HCT116 (cell line): ENCODE results near the gene CYP27A1. TPM values are rescaled to one million over a fixed set of nuclear protein-coding genes. Genes with fewer than 3 reads are reported as not detected.

ENCODE experiments used
- ATAC-seq: fragments of 200-7000 bp; cut with Tn5 transposase; 2 replicates; pipeline ENCODE4 v1.9.1; 2020; ENCODE audit warnings: mild to moderate bottlenecking, moderate library complexity
- BruUV-seq: library from RNA; stranded (reverse); fragments of 400-500 nt; replicated peaks from 2 replicates; lab custom pipeline; 2021; lab: Mats Ljungman, UMichigan
- CTCF ChIA-PET: fragments of 300-600 bp; sonication (Branson Sonifier 250); formaldehyde crosslinking; loops from one replicate; lab custom pipeline; 2021; ENCODE audit warnings: antibody characterized with exemption; lab: Charles Lee
- POLR2A ChIA-PET: fragments of 300-600, 350-600 bp; sonication (Branson Sonifier 250); formaldehyde crosslinking; loops from one replicate; lab custom pipeline; 2021; ENCODE audit warnings: antibody characterized with exemption; lab: Charles Lee
- RAD21 ChIA-PET, 2 experiments: fragments of 300-600 bp; sonication (Branson Sonifier 250); formaldehyde crosslinking; loops; one replicate each; lab custom pipeline; 2023; ENCODE audit warnings: low total read pairs in 2 of 2; ENCODE audit not compliant: uncharacterized antibody in 2 of 2, unreplicated experiment in 2 of 2, low non-redundant PET in 1 of 2; lab: Charles Lee
- DNase-seq: peaks from one replicate; pipeline ENCODE4 v3.0.0-alpha.2; 2010; ENCODE audit warnings: low read depth, low spot score
- H2AFZ ChIP-seq: fragments of 200-600 bp; shearing (Covaris generic), sonication (generic); 2 replicates; pipeline ENCODE4 v1.6.1; 2017; ENCODE audit warnings: low read depth, mixed run types, mixed read lengths, antibody characterized with exemption, low read length; ENCODE audit not compliant: poor library complexity, severe bottlenecking
- H3K27ac ChIP-seq: 2 replicates; pipeline ENCODE4 v1.5.1; 2012; ENCODE audit warnings: low read depth, low read length
- H3K27me3 ChIP-seq: fragments of 200-600 bp; sonication (generic); 2 replicates; pipeline ENCODE4 v1.6.1; 2016; ENCODE audit warnings: mixed run types, low read length, mixed read lengths; ENCODE audit not compliant: insufficient read depth
- H3K36me3 ChIP-seq, 2 experiments: fragments of 200-500 bp in 1 of 2; fragments of 200-600 bp in 1 of 2; sonication (Bioruptor generic) in 1 of 2; sonication (generic) in 1 of 2; 2 replicates each; pipeline versions ENCODE4 v1.5.1 to v1.6.1; 2014 to 2016; ENCODE audit warnings: low read length in 2 of 2, inconsistent platforms in 1 of 2, mixed read lengths in 1 of 2, mixed run types in 1 of 2; ENCODE audit not compliant: insufficient read depth in 2 of 2, control insufficient read depth in 1 of 2
- H3K4me1 ChIP-seq, 2 experiments: fragments of 200-600 bp in 1 of 2; sonication (generic) in 1 of 2; 2 replicates each; pipeline versions ENCODE4 v1.5.1 to v1.6.1; 2012 to 2017; ENCODE audit warnings: low read length in 2 of 2, inconsistent platforms in 1 of 2, mild to moderate bottlenecking in 1 of 2, mixed read lengths in 1 of 2, mixed run types in 1 of 2, moderate library complexity in 1 of 2; ENCODE audit not compliant: insufficient read depth in 2 of 2, control insufficient read depth in 1 of 2
- H3K4me2 ChIP-seq: fragments of 200-600 bp; sonication (generic); 2 replicates; pipeline ENCODE4 v1.6.1; 2017; ENCODE audit warnings: mixed run types, low read length, mixed read lengths
- H3K4me3 ChIP-seq, 2 experiments: fragments of 200-600 bp in 1 of 2; sonication (generic) in 1 of 2; replicated peaks in 1 of 2; 2 replicates each; pipeline ENCODE4 v1.5.1; 2011 to 2016; ENCODE audit warnings: low read length in 2 of 2, control low read depth in 1 of 2, low read depth in 1 of 2, mild to moderate bottlenecking in 1 of 2, mixed read lengths in 1 of 2, mixed run types in 1 of 2
- H3K79me2 ChIP-seq: fragments of 200-600 bp; sonication (generic); 2 replicates; pipeline ENCODE4 v1.6.1; 2017; ENCODE audit warnings: mild to moderate bottlenecking, mixed run types, low read length, moderate library complexity, mixed read lengths; ENCODE audit not compliant: insufficient read depth
- H3K9ac ChIP-seq: fragments of 200-600 bp; sonication (generic); 2 replicates; pipeline ENCODE4 v1.6.1; 2016; ENCODE audit warnings: low read length, mixed read lengths
- H3K9me2 ChIP-seq: fragments of 200-600 bp; sonication (generic), shearing (Covaris generic); 2 replicates; pipeline ENCODE4 v1.6.1; 2017; ENCODE audit warnings: mixed run types, mild to moderate bottlenecking, moderate library complexity; ENCODE audit not compliant: insufficient read depth
- H3K9me3 ChIP-seq, 2 experiments: fragments of 200-500 bp in 1 of 2; fragments of 200-600 bp in 1 of 2; sonication (Bioruptor generic) in 1 of 2; sonication (generic) in 1 of 2; 2 replicates each; pipeline ENCODE4 v1.6.1; 2014 to 2017; ENCODE audit warnings: low read length in 2 of 2, mixed read lengths in 2 of 2, inconsistent platforms in 1 of 2, low read depth in 1 of 2, mild to moderate bottlenecking in 1 of 2, mixed run types in 1 of 2, moderate library complexity in 1 of 2; ENCODE audit not compliant: control insufficient read depth in 1 of 2, insufficient read depth in 1 of 2
- H4K20me1 ChIP-seq: fragments of 200-600 bp; sonication (generic), shearing (Covaris generic); 2 replicates; pipeline ENCODE4 v1.6.1; 2017; ENCODE audit warnings: mixed run types, mild to moderate bottlenecking, moderate library complexity; ENCODE audit not compliant: insufficient read depth
- ATF3 ChIP-seq: IDR thresholded peaks from 2 replicates; pipeline ENCODE4 v1.6.1; 2012
- CEBPB ChIP-seq: IDR thresholded peaks from 2 replicates; pipeline ENCODE4 v1.6.1; 2012; ENCODE audit warnings: low read depth
- CTCF ChIP-seq, 3 experiments: fragments of 200-600 bp in 1 of 3; sonication (generic) in 1 of 3; IDR thresholded peaks in 2 of 3; conservative IDR thresholded peaks in 1 of 3; 2 replicates each; pipeline ENCODE4 v1.5.1; 2012 to 2017; ENCODE audit warnings: low read depth in 2 of 3, low read length in 2 of 3, antibody characterized with exemption in 1 of 3, borderline replicate concordance in 1 of 3, control low read depth in 1 of 3, mild to moderate bottlenecking in 1 of 3, mixed read lengths in 1 of 3, mixed run types in 1 of 3, moderate library complexity in 1 of 3; ENCODE audit not compliant: insufficient read depth in 1 of 3
- ELF1 ChIP-seq: IDR thresholded peaks from 2 replicates; pipeline ENCODE4 v1.6.1; 2012; ENCODE audit warnings: low read depth, borderline replicate concordance
- EZH2 ChIP-seq: fragments of 200-600 bp; sonication (generic); IDR thresholded peaks from 2 replicates; pipeline ENCODE4 v1.6.1; 2017; ENCODE audit warnings: antibody characterized with exemption, mixed run types
- EZH2phosphoT487 ChIP-seq: fragments of 200-600 bp; IDR thresholded peaks from 2 replicates; pipeline ENCODE4 v1.6.1; 2018; ENCODE audit warnings: antibody characterized with exemption, borderline replicate concordance
- MAX ChIP-seq: IDR thresholded peaks from 2 replicates; pipeline ENCODE4 v1.6.1; 2012
- POLR2A ChIP-seq: IDR thresholded peaks from 2 replicates; pipeline ENCODE4 v1.7.0; 2011; ENCODE audit warnings: borderline replicate concordance; ENCODE audit not compliant: insufficient read depth, insufficient read length; ENCODE audit errors: extremely low read depth
- POLR2AphosphoS5 ChIP-seq: IDR thresholded peaks from 2 replicates; pipeline ENCODE4 v1.6.1; 2011; ENCODE audit warnings: mild to moderate bottlenecking, low read depth, low read length, moderate library complexity
- RAD21 ChIP-seq: IDR thresholded peaks from 2 replicates; pipeline ENCODE4 v1.6.1; 2012; ENCODE audit warnings: low read depth, mild to moderate bottlenecking
- SIN3A ChIP-seq: IDR thresholded peaks from 2 replicates; pipeline ENCODE4 v1.6.1; 2012; ENCODE audit warnings: low read depth
- SP1 ChIP-seq: IDR thresholded peaks from 2 replicates; pipeline ENCODE4 v1.6.1; 2012; ENCODE audit warnings: low read depth
- SRF ChIP-seq: IDR thresholded peaks from 2 replicates; pipeline ENCODE4 v1.6.1; 2012; ENCODE audit warnings: low read depth
- ZBTB33 ChIP-seq: IDR thresholded peaks from 2 replicates; pipeline ENCODE4 v1.6.1; 2011; ENCODE audit warnings: mild to moderate bottlenecking, low read length, moderate library complexity; ENCODE audit not compliant: insufficient replicate concordance; ENCODE audit errors: extremely low read depth
- ZFX ChIP-seq: fragments of 450-650 bp; IDR thresholded peaks from 2 replicates; pipeline ENCODE4 v1.6.1; 2017
- ZNF274 ChIP-seq: fragments of 200-500 bp; sonication (Bioruptor generic); IDR thresholded peaks from 2 replicates; pipeline ENCODE4 v1.6.1; 2014; ENCODE audit warnings: mild to moderate bottlenecking, low read depth, low read length, inconsistent platforms
- intact Hi-C: fragments of 100-400 bp; cut with micrococcal nuclease; formaldehyde crosslinking; loops from 2 replicates; pipeline ENCODE4 v1.10.0; 2022
- total RNA-seq: library from RNA; stranded (reverse); gene quantifications from one replicate; pipeline ENCODE4 v1.2.1, GENCODE V29; 2021; ENCODE audit not compliant: unreplicated experiment

Gene CYP27A1
- total RNA-seq, 1 experiment from 2014 or later = 1.6 TPM

DNA sequence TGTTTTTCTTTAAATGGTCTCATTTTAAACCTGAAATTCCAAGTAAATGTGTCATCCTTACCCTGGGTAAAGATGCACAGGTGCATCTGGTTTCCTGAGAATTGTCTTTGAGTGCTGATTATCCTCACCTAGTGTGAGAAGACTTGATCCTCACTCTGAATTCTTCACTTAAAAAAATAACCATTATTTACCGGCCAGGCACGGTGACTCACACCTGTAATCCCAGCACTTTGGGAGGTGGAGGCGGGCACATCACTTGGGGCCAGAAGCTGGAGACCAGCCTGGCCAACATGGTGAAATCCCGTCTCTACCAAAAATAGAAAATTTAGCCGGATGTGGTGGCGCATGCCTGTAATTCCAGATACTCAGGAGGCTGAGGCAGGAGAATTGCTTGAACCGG is 67.8 kb downstream of the CYP27A1 start:
- Histone ChIP-seq H3K4me1 (peaks cover 32 to 63% of the 10 kb centered on the region in 2 experiments), H3K79me2 (no peaks in the 10 kb centered on the region), H4K20me1 (no peaks in the 10 kb centered on the region), H3K9me2 (no peaks in the 10 kb centered on the region), H3K27me3 (no peaks in the 10 kb centered on the region), H3K27ac (peak overlapping the region; percentile 69), H3K9ac (no peak overlapping the region), H3K36me3 (no peaks in the 10 kb centered on the region)
- ChIA-PET CTCF (interaction anchor here (0.8 to 3.9 kb wide), 10 partner anchors 10 to 255 kb away, joined by 3 to 71 read pairs (median 4); partner anchors contain the start of genes BCS1L, WNT6 and ZNF142), POLR2A (no interaction called here)
- intact Hi-C loops = loop anchor here (5.0 kb wide), 1 partner anchor 442 kb away; no protein-coding TSS in a partner anchor
- ATAC-seq = peak; percentile 52
- TF ChIP-seq SP1 (no peak), EZH2 (no peak), ATF3 (no peak)
- TF ChIP-seq, all 23 proteins: peak for 0
- no TSS peak for BruUV-seq
- peak overlapping the region in 1 of 2 experiments; percentile 25; a peak in 3 of 4 replicates for H3K4me3 ChIP-seq
- RAD21 ChIA-PET = no interaction called here
- no peaks in the 10 kb centered on the region for H3K9me3 ChIP-seq
- DNase-seq = peak; percentile 33
- peak overlapping the region; percentile 80 for H3K4me2 ChIP-seq
- H2AFZ ChIP-seq = peak overlapping the region; percentile 56

- Histone ChIP-seq H3K27me3 (no peaks in the 10 kb centered on the region), H3K4me3 (no peak overlapping the region), H3K4me2 (no peak overlapping the region), H4K20me1 (no peaks in the 10 kb centered on the region), H3K36me3 (no peaks in the 10 kb centered on the region), H3K27ac (no peak overlapping the region; the same call in 1 of the 2 replicates), H3K9me2 (no peaks in the 10 kb centered on the region), H3K9ac (no peak overlapping the region), H3K9me3 (no peaks in the 10 kb centered on the region), H2AFZ (no peak overlapping the region), H3K79me2 (no peaks in the 10 kb centered on the region), H3K4me1 (peaks cover 32 to 67% of the 10 kb centered on the region in 2 experiments)
- POLR2A ChIA-PET = interaction anchor here (1.1 kb wide), 1 partner anchor 47 kb away, joined by 3 read pairs; no protein-coding TSS in a partner anchor
- CTCF ChIA-PET = interaction anchor here (1.0 to 4.3 kb wide), 7 partner anchors 26 to 192 kb away, joined by 3 to 71 read pairs (median 4); partner anchors contain the start of genes BCS1L and ZNF142
- DNase-seq = no peak
- RAD21 ChIA-PET = interaction anchor here in 1 of 2 experiments (0.6 kb wide), 1 partner anchor 269 kb away, joined by 3 read pairs; no protein-coding TSS in a partner anchor
- no peak for ATAC-seq
- no TSS peak for BruUV-seq
- intact Hi-C loops = no loop called here
- TF ChIP-seq CTCF (IDR thresholded peaks at IDR 0.05 in 2 of 3, conservative IDR thresholded peaks at IDR 0.05 in 1 of 3; ENCODE audit: borderline replicate concordance in 1 of 3, insufficient read depth in 1 of 3, low read depth in 2 of 3, low read length in 2 of 3) (no peak), EZH2 (no peak), CEBPB (no peak), SP1 (no peak), ZFX (no peak), RAD21 (no peak), SRF (no peak), ZNF274 (no peak), POLR2AphosphoS5 (no peak), ELF1 (no peak), POLR2A (no peak), ATF3 (no peak), MAX (no peak), EZH2phosphoT487 (no peak), ZBTB33 (no peak), SIN3A (no peak)
Measured at GRCh38 chr2:218850796-218851195, 68.8 kb downstream of the CYP27A1 start.
